T-cell (primary cell): ENCODE measurements around the gene PLXNA1. TPM values are rescaled to one million over a fixed set of nuclear protein-coding genes. Genes with fewer than 3 reads are reported as not detected.

Source experiments
- ATAC-seq, 4 experiments: fragments of 200-7000 bp in 3 of 4; fragments of 150-1000 bp in 1 of 4; cut with Tn5 transposase; replicated peaks in 1 of 4; 1 replicate in 3 of 4; 2 replicates in 1 of 4; pipeline ENCODE4 v1.10.0; 2021; ENCODE audit warnings: moderate library complexity in 3 of 4, mild to moderate bottlenecking in 2 of 4, moderate number of reproducible peaks in 1 of 4
- CTCF ChIA-PET, 2 donors: fragments of 300-600 bp; sonication (Branson Sonifier 250); formaldehyde crosslinking; loops; one replicate each; lab custom pipeline; 2022; ENCODE audit warnings: antibody characterized with exemption in 2 of 2; lab: Charles Lee
- POLR2A ChIA-PET, 2 donors: fragments of 300-600 bp; sonication (Branson Sonifier 250); formaldehyde crosslinking; loops; one replicate each; lab custom pipeline; 2022; ENCODE audit warnings: antibody characterized with exemption in 2 of 2; lab: Charles Lee
- DNase-seq, 35 experiments: peaks; one replicate each; pipeline versions ENCODE4 v3.0.0 to v3.0.0-alpha.2; 2013 to 2023
- H3K27ac ChIP-seq: one replicate; pipeline ENCODE4 v1.5.1; 2013; ENCODE audit warnings: low read length
- H3K27me3 ChIP-seq, 2 experiments: replicated peaks in 1 of 2; 1 replicate in 1 of 2; 2 replicates in 1 of 2; pipeline versions ENCODE4 v1.6.1 to v1.7.0; 2013; ENCODE audit warnings: low read length in 1 of 2, mixed read lengths in 1 of 2; ENCODE audit not compliant: control insufficient read depth in 2 of 2, insufficient read depth in 2 of 2; ENCODE audit errors: extremely low read depth in 1 of 2
- H3K36me3 ChIP-seq, 2 donors: 1 replicate in 1 of 2; 2 replicates in 1 of 2; pipeline versions ENCODE4 v1.6.1 to v1.7.0; 2013; ENCODE audit warnings: low read length in 1 of 2; ENCODE audit not compliant: control insufficient read depth in 2 of 2, insufficient read depth in 1 of 2; ENCODE audit errors: extremely low read depth in 1 of 2
- H3K4me1 ChIP-seq, 2 experiments: 1 replicate in 1 of 2; 2 replicates in 1 of 2; pipeline versions ENCODE4 v1.6.1 to v1.7.0; 2013; ENCODE audit warnings: low read length in 2 of 2, mixed read lengths in 1 of 2; ENCODE audit not compliant: insufficient read depth in 2 of 2, control insufficient read depth in 1 of 2; ENCODE audit errors: extremely low read depth in 1 of 2
- H3K4me3 ChIP-seq, 2 donors: 1 replicate in 1 of 2; 2 replicates in 1 of 2; pipeline versions ENCODE4 v1.5.1 to v1.7.0; 2013; ENCODE audit warnings: mild to moderate bottlenecking in 2 of 2, low read length in 1 of 2, moderate library complexity in 1 of 2; ENCODE audit not compliant: control insufficient read depth in 1 of 2; ENCODE audit errors: extremely low read depth in 1 of 2
- H3K9me3 ChIP-seq: 2 replicates; pipeline ENCODE4 v1.7.0; 2013
- H3K27ac Mint-ChIP-seq, 2 donors: one replicate each; pipeline ENCODE4 v1.8.0; 2020 to 2021; ENCODE audit warnings: mild to moderate bottlenecking in 2 of 2, mixed read lengths in 2 of 2
- H3K27me3 Mint-ChIP-seq, 2 donors: one replicate each; pipeline ENCODE4 v1.8.0; 2021 to 2022; ENCODE audit warnings: mixed read lengths in 2 of 2
- H3K36me3 Mint-ChIP-seq: one replicate; pipeline ENCODE4 v1.8.0; 2021; ENCODE audit warnings: mixed read lengths
- H3K4me1 Mint-ChIP-seq, 3 donors: one replicate each; pipeline ENCODE4 v1.8.0; 2020 to 2022; ENCODE audit warnings: mixed read lengths in 3 of 3, mild to moderate bottlenecking in 1 of 3
- H3K4me3 Mint-ChIP-seq, 3 donors: one replicate each; pipeline ENCODE4 v1.8.0; 2020 to 2022; ENCODE audit warnings: mild to moderate bottlenecking in 3 of 3, mixed read lengths in 3 of 3, moderate library complexity in 3 of 3
- H3K9me3 Mint-ChIP-seq, 3 donors: one replicate each; pipeline ENCODE4 v1.8.0; 2020 to 2022; ENCODE audit warnings: mixed read lengths in 3 of 3
- WGBS: methylation state at CpG from one replicate; pipeline ENCODE4 v1.1.5; 2013; ENCODE audit warnings: missing lambda C conversion rate; ENCODE audit not compliant: insufficient coverage; 5-methylcytosine and 5-hydroxymethylcytosine counted together
- total RNA-seq, 35 experiments: library from RNA in 6 of 35; stranded (reverse) in 6 of 35; fragments of 120-200 nt in 1 of 35; gene quantifications; one replicate each; pipeline versions ENCODE4 v1.2.1 to v1.2.4 and lab custom pipeline; 2013 to 2026

PLXNA1 gene
- total RNA-seq, 5 donors from 2014 or later (not counting 1 experiment from before 2014, with no cell fraction given): 10.9 to 16.9 (median 16.0) TPM

DNA sequence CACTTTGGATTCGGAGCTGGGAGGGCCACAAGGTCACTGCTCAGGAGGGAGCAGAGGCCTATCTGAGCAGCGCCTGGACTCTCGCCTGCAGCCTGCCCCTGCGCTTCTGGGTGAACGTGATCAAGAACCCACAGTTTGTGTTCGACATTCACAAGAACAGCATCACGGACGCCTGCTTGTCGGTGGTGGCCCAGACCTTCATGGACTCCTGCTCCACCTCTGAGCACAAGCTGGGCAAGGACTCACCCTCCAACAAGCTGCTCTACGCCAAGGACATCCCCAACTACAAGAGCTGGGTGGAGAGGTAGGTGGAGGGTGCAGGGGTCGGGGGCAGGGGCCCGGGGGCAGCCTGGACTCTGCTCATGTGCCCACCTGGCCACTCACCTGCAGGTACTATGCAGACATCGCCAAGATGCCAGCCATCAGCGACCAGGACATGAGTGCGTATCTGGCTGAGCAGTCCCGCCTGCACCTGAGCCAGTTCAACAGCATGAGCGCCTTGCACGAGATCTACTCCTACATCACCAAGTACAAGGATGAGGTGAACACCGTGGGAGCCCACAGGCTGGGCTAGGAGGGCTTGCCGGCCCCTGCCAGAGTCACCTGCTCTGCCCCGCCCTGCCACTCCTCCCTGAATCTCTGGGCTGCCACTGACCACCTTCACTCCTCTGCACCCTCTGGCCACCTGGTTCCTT is 49.5 kb downstream of the PLXNA1 start:
- DNase-seq (no peak), ATAC-seq (no peak)
- no peaks in the 10 kb centered on the region for H3K4me1 ChIP-seq
- WGBS: 87% methylated on average over 20 of the region's 21 CpGs
- H3K4me1 Mint-ChIP-seq: no peaks in the 10 kb centered on the region
- no peak overlapping the region for H3K27ac Mint-ChIP-seq
- H3K9me3 ChIP-seq: no peaks in the 10 kb centered on the region
- peaks cover 0 to 2% of the 10 kb centered on the region in 2 donors for H3K36me3 ChIP-seq
- H3K4me3 ChIP-seq: no peak overlapping the region
- H3K9me3 Mint-ChIP-seq: no peaks in the 10 kb centered on the region
- CTCF ChIA-PET: no interaction called here
- no peaks in the 10 kb centered on the region for H3K27me3 ChIP-seq
- peaks cover 13% of the 10 kb centered on the region for H3K36me3 Mint-ChIP-seq
- H3K27me3 Mint-ChIP-seq: no peaks in the 10 kb centered on the region
- POLR2A ChIA-PET: no interaction called here
- H3K27ac ChIP-seq: no peak overlapping the region
- no peak overlapping the region for H3K4me3 Mint-ChIP-seq

Other genes starting within 250 kb of the PLXNA1 start
- gene PRR23E, start 210.0 kb downstream of the PLXNA1 start, total RNA-seq: not detected